Measurements from ENCODE around the gene NEK10. TPM values are rescaled to one million over a fixed set of nuclear protein-coding genes. Genes with fewer than 3 reads are reported as not detected.

The NEK10 gene
- total and polyA plus RNA-seq, 9 of the 15 experiments (the other 6 are each of a cell fraction or from before 2014, with no cell fraction given): 0.07 TPM; not detected in 8

- FAIRE-seq (no peak), DNase-seq (ENCODE audit: extremely low read depth in 1 of 4, low spot score in 3 of 4) (no peak), ATAC-seq (no peak)
- Histone ChIP-seq H3K9me3 (replicated peaks; ENCODE audit: control insufficient read depth, insufficient read depth, low read depth, low read length) (0 out of 2 replicates have a peak, but pooled peaks cover 2% of the 10 kb centered on the region), H3K9ac (ENCODE audit: insufficient read depth in 1 of 2, low read depth in 2 of 2, low read length in 2 of 2) (no peak overlapping the region), H3K36me3 (ENCODE audit: control insufficient read depth, insufficient read depth, low read length) (no peaks in the 10 kb centered on the region), H3K27me3 (ENCODE audit: control insufficient read depth in 2 of 2, insufficient read depth in 2 of 2, low read length in 2 of 2) (no peaks in the 10 kb centered on the region), H3K79me2 (ENCODE audit: control insufficient read depth, insufficient read depth, low read length) (no peaks in the 10 kb centered on the region), H3K27ac (ENCODE audit: extremely low read depth, low read depth, low read length) (no peak overlapping the region), H2AFZ (ENCODE audit: low read depth, low read length) (no peak overlapping the region), H3K4me3 (no peak overlapping the region), H3K4me1 (replicated peaks in 1 of 2; ENCODE audit: control insufficient read depth in 2 of 2, insufficient read depth in 2 of 2, low read length in 2 of 2) (no peaks in the 10 kb centered on the region), H4K20me1 (replicated peaks; ENCODE audit: control insufficient read depth, insufficient read depth, low read length) (no peaks in the 10 kb centered on the region), H3K4me2 (ENCODE audit: insufficient read depth, low read length) (no peak overlapping the region), H3K9me1 (ENCODE audit: control insufficient read depth, insufficient read depth, low read length) (no peaks in the 10 kb centered on the region)
- intact Hi-C loops (cut with micrococcal nuclease) (no loop called here), in situ Hi-C loops (cut with MboI) (no loop called here)
- BruUV-seq (replicated peaks): no TSS peak
- WGBS (ENCODE audit: insufficient coverage, low coverage, missing lambda C conversion rate): 0% methylated on average over 1 of the region's 1 CpG
- ChIA-PET CTCF (ENCODE audit: low intra/inter-chr PET ratio) (no interaction called here), POLR2A (no interaction called here)
- TF ChIP-seq NELFE (IDR thresholded peaks at IDR 0.05; ENCODE audit: insufficient read depth, insufficient read length) (no peak), KLF6 (CRISPR knock-in tag; IDR thresholded peaks at IDR 0.05; ENCODE audit: borderline replicate concordance) (no peak), MTF1 (CRISPR knock-in tag; IDR thresholded peaks at IDR 0.05; ENCODE audit: borderline replicate concordance) (no peak), ATF2 (CRISPR knock-in tag; IDR thresholded peaks at IDR 0.05) (no peak), MITF (IDR thresholded peaks at IDR 0.05) (no peak), SFPQ (IDR thresholded peaks at IDR 0.05; ENCODE audit: low read depth, low read length) (no peak), DDX20 (tag; IDR thresholded peaks at IDR 0.05; ENCODE audit: low read depth) (no peak), GABPB2 (CRISPR knock-in tag; conservative IDR thresholded peaks at IDR 0.05) (no peak), ZNF764 (CRISPR knock-in tag; IDR thresholded peaks at IDR 0.05; ENCODE audit: low read depth) (no peak)
- TF ChIP-seq, protein P1, sequence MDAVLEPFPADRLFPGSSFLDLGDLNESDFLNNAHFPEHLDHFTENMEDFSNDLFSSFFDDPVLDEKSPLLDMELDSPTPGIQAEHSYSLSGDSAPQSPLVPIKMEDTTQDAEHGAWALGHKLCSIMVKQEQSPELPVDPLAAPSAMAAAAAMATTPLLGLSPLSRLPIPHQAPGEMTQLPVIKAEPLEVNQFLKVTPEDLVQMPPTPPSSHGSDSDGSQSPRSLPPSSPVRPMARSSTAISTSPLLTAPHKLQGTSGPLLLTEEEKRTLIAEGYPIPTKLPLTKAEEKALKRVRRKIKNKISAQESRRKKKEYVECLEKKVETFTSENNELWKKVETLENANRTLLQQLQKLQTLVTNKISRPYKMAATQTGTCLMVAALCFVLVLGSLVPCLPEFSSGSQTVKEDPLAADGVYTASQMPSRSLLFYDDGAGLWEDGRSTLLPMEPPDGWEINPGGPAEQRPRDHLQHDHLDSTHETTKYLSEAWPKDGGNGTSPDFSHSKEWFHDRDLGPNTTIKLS (IDR thresholded peaks at IDR 0.05; ENCODE audit: borderline replicate concordance, low read depth): no peak
- TF ChIP-seq, protein P2, sequence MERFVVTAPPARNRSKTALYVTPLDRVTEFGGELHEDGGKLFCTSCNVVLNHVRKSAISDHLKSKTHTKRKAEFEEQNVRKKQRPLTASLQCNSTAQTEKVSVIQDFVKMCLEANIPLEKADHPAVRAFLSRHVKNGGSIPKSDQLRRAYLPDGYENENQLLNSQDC (CRISPR knock-in tag; IDR thresholded peaks at IDR 0.05): no peak
These were observed 33.6 kb downstream of the NEK10 start for GRCh38 chr3:27335571-27335970.
